GM21528 (cell line): ENCODE measurements around the gene SERHL2.
"Not testable (repeated sequence)": the region's sequence is repeated elsewhere in the genome, so short reads cannot be mapped to it uniquely, and the experiment has no call there.

ENCODE experiments used
- ATAC-seq: cut with Tn5 transposase; IDR thresholded peaks from one replicate; pipeline ENCODE4 v1.9.1; 2021; ENCODE audit warnings: mild to moderate bottlenecking, moderate library complexity; ENCODE audit not compliant: unreplicated experiment, low FRiP score

The SERHL2 gene, protein sequence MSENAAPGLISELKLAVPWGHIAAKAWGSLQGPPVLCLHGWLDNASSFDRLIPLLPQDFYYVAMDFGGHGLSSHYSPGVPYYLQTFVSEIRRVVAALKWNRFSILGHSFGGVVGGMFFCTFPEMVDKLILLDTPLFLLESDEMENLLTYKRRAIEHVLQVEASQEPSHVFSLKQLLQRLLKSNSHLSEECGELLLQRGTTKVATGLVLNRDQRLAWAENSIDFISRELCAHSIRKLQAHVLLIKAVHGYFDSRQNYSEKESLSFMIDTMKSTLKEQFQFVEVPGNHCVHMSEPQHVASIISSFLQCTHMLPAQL

DNA sequence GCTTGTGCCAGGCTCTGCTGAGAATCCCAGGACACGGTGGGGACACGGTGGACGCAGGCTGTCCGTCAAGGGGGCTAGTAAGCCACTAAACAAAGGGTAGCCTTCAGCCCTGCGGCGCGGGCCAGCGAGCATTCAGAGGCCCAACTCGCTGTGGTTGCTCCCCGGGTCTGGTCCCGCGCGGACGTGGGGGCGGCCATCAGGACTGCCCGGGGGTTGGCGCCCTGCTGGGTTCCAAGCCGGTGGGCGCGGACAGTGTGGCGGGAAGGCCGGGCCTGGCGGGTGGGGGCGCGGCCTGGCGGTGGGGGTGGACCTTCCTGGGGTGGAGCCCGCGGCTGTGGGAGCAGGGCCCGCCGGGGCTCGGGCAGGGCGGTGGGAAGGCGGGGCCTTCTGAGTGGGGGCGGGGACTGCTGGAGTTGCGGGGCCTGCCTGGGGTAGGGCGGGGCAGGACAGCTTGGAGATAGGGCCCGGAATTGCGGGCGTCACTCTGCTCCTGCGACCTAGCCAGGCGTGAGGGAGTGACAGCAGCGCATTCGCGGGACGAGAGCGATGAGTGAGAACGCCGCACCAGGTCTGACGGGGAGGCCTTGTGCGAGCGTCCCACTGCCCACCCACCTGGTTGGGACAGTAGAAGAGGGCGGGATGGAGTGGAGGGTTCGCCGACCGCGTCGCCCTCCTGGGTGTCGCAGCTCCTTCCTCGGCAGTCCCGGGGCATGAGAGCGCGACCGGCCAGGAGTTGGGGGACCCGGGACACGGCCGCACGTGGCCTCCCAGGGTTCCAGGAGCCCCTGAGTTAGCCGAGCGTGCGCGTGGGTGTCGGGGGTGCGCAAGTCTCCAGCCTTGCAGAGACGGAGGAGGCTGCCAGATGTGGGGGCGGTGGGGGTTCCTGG, at the start of gene SERHL2:
Gene SERHL2, plus strand, starts transcription at position 482 of the 887 bp plus-strand sequence. Its CDS starts 65 bp downstream, at position 547.
- ATAC-seq: no peak

DNA sequence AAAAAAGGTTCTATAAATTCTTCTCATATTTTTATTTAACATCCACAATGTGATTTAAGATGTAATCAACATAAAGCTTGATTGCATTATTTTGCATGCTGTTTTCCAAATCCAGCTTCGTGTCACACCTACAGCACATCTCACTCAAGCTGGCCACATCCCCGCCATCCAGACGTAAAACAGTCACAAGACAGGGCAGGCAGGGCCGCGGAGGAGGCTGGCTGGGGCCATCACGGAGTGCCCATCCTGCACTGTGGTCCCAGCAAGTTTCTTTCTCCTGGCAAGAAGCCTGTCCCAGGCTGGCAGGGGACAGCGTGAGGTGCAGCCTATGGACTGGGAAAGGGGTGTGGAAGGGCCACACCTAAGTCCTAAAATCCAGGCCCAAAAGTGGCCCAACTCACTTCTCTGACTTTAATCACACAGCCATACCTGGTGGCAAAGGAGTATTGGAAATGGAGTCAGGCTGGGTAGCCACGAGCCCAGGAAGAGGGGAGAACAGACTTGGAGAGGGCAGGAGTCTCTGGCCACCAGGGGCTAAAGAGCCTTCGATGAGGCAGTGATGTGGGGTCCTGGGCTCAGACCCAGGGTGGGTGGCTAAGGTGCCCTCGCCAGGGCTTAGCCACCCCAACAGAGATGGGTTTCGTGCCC, 45.3 kb upstream of the SERHL2 start:
- ATAC-seq: not testable (repeated sequence)

DNA sequence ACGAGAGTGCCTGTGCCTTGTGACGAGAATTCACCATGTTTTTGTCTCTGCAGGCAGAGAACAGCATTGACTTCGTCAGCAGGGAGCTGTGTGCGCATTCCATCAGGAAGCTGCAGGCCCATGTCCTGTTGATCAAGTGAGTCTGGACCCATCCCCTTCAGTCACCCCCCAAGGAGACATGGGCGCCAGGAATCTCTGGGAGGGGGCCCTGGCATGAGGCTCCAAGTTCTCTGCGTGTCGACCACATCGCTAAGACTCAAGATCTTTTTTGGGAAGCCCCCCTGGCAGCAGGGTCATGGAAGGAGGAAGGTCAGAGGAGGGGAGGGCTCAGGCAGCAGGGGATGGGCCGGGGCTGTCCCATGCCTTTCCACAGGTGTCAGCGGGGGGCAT, 44.8 kb upstream of the SERHL2 start:
- not testable (repeated sequence) for ATAC-seq

DNA sequence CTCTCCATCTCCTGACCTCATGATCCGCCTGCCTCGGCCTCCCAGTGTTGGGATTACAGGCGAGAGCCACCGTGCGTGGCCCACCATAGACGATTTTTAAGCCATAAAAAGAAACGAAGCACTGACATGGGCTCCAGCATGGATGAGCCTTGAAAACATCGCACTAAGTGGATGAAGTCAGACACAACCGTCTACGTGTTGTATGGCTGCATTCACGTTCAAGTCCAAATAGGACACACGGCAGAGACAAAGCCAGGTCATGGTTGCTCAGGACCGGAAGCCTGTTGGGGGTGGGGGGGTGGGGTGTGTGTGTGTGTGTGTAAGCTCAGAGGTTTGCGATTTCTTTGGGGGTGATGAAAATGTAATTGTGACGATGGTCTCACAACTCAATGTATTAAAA, 44.2 kb upstream of the SERHL2 start:
- no peak for ATAC-seq

DNA sequence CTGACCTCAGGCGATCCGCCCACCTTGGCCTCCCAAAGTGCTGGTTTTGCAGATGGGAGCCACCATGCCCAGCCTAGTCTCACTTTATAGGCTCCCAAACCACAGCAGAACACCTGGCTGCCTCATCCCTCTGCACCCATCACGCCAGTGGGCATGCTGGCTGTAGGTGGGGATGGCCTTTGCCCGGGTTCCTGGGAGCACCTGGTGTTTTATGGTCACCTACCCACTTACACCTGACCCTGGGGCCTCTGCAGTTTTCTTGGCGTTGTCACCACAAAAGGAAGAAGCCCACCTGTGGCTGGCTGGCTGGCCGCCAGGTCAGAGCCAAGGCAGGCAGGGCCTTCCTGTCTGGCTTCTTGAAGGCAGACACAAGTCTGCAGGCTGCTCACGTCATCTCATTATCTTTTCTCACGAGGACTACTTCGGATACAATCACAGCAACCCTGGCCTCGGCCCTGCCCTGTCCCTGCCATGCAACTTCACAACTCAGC, 42.3 kb upstream of the SERHL2 start:
- no peak for ATAC-seq

DNA sequence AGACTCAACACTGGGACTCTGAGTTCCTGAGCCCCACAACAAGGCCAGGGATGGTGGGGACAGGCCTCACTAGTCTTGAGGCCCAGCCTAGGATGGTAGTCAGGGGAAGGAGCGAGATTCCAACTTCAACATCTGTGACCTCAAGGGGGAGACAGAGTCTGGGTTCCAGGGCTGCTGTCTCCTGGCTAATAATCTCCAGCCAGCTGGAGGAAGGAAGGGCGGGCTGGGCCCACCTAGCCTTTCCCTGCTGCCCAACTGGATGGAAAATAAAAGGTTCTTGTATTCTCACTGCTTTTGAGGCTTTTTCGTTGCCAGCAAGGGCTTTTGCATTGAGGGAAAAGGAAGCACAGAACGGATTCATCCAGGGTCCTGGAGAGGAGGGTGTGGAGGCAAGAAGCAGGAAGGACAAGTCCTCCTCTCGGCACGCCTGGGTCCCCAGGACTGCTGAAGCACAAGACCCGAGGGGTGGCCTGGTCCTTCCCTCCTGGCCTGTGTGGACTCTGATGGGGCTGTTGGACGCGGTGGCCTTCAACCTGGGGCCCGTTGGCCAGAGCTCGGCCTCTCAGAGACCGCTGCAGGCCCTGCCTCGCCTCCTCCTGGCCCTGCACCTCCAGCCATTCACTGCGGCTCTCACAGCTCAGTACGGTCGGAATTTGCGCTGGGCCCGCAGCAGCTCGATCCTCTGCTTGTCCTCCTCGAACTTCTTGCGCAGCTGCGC, 41.3 kb upstream of the SERHL2 start:
- ATAC-seq: not testable (repeated sequence)

DNA sequence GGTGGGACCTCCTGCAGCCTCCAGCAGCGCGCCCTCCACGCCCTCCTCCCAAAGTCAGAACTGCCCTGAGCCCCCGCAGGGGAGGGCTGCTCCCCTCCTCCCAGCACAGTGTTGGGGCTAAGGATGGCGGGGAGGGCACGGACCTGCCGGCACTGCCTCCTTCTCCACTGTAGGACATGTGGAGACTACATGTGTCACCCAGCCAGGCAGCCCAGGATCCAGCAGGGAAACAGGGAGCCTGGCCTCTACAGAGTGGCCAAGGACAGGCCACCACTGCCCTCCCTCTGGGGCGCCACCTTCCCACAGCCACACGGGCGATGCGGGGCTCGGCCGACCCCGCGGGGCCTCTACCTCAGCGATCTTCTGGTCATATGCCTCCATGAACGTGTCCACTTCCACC, 39.4 kb upstream of the SERHL2 start:
- not testable (repeated sequence) for ATAC-seq

DNA sequence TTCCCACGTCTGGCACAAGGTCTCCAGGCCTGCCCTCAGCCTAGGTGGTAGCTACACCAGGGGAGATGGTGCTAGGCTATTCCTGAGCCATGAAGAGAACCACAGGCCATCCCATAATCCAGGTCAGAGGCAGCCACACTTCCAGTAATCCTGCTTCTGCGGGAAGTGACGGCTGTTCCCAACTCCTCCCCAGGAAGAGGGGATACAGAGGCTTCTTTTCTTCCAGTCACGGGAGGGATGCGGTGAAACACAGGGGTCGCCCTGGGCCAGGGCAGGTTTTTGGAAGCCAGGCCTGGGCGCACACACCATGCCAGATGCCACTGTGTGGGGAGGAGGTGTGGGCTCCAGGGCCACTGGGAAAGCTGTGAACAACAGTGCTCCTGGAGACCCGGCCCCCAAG, 38.5 kb upstream of the SERHL2 start:
- ATAC-seq: not testable (repeated sequence)

DNA sequence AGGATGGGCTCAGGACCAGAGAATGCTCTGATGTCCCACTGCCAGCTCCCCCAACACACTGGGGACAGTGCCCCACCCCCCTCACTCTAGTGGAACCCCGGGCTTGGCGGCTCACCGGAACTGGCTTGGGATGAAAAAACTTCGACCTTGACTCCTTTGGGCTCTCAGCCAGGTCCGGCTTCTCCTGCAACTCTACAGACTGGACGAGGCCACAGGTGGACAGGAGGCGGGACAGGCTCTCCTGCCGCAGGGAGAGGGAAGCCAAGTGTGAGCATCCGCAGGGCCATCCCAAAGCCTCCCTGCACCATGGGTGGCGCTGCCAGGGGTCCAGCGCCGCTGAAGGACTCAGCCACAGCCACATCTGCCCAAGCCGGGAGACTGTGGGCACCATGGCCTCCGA, 37.9 kb upstream of the SERHL2 start:
- no peak for ATAC-seq

DNA sequence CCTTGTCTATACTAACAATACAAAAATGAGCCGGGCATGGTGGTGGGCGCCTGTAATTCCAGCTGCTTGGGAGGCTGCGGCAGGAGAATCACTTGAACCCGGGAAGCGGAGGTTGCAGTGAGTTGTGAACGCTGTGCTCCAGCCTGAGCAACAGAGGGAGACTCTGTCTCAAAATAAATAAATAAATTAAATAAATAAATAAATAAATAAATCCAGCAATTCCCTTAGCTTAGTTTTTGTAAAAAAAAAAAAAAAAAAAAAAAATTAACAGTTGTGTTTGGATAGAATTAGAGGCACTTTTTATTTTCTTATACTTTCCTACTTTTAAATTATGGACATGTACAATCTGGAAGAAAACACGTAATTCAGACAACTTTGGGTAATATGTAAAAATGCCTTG, 36.7 kb upstream of the SERHL2 start:
- ATAC-seq: not testable (repeated sequence)

DNA sequence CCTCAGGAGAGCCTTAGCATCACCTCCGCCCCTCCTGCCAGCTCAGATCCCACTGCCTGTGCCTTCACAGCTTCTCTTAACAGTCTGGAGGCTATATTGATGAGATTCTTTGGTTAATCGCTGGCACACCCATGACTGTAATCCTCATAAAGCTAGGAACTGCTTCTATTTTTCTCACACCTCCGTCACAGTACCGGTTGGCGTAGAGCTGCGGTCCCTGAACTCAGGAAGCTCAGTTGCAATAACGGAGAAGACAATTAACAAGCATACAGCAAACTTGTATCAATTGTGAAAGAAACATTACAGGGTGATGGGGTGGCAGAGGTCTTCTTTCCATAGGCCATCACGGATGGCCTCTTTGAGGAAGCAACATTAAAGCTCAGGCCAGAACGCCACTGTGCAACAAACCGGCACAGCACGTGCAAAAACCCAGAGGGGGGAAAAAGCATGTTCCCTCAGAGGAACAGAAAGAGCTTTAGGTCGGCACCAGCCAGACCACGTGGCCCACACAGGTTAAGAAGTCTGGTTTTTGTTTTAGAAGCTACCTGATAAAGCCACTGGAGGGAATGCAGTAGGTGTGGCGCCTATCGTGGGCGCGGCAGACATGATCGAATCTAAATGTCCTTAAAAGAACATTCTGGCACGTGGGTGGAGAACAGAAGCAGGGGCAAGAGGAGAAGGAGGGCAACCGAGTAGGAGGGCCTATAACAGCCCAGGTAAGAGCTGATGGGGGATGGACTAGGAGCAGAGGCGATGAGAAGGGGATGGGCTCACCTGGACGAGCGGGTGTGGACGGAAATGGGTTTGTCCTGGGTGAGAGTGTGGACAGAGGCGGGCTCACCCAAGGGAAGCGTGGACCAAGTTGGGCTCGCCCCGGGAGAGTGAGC, 34.9 kb upstream of the SERHL2 start:
- ATAC-seq: peak; percentile 15

DNA sequence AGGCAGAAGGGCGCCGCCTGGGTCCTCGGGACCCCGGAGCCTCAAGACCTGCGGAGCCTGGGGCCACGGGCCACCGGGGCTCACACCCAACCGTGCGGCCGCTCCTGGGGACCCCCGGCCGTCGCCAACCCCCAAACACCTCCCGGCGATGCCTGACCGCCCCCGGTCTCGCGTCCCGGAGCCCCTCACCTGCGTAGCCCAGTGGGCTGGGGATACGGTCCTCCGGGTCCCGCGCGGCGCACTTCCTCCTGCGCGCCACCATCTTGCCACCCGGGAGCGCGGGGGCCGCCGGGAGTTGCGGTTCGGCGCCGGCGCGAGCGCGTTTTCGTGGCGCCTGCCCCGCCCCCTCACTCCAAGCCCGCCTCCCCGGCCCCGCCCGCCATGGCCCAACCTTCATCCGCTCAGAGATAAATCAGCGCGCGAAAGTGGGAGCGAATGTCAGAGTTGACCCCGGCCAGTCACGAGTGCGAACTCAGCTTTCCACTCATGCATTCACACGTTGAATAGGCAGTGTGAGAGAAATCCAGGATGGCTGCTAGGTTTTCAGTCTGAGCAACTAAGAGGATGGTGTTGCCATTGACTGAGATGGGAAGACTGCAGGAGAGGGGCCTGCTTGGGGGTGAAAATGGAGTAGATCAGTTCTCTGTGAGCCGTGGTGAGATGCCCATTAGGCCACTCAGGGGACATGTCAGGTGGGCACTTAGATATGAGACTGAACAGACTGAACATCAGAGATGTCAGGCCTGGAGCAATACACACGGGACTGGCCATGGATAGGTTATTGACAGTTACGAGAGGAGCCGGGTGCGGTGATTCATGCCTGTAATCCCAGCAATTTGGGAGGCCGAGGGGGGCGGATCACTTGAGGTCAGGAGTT, 34.0 kb upstream of the SERHL2 start, which contains the start of gene RRP7A:
Gene RRP7A, minus strand, starts transcription at position 272 of the 877 bp plus-strand sequence. Its CDS starts 10 bp downstream, at position 262.
- ATAC-seq: peak; percentile 57

DNA sequence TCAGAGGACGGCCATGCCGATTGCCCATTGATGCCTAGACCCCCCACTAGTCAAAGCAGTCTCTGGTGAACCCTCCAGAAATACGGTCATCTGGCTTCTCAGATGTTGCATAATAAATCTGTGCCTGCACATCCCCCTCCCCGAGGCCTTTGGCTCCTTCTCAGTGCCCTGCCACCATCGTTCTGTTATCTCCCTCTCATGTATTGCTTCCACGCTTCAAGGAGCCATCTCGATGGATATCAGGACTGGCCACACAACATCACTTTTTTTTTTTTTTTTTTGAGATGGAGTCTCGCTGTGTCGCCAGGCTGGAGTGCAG, 32.6 kb upstream of the SERHL2 start:
- ATAC-seq: no peak

DNA sequence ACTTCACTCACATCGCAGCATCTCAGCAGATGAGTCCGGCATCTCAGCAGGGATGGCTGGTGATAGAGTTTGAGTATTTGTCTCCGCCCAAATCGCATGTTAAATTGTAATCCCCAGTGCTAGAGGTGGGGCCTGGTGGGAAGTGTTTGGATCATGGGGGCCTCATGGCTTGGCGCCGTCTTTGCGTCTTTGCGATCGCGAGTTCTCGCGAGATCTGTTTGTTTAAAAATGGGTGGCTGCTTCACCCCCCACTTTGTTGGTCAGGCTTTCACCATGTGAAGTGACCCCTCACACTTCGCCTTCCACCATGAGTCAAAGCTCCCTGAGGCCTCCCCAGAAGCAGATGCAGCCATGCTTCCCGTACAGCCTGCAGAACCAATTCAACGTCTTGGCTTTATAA, 31.2 kb upstream of the SERHL2 start:
- no peak for ATAC-seq

DNA sequence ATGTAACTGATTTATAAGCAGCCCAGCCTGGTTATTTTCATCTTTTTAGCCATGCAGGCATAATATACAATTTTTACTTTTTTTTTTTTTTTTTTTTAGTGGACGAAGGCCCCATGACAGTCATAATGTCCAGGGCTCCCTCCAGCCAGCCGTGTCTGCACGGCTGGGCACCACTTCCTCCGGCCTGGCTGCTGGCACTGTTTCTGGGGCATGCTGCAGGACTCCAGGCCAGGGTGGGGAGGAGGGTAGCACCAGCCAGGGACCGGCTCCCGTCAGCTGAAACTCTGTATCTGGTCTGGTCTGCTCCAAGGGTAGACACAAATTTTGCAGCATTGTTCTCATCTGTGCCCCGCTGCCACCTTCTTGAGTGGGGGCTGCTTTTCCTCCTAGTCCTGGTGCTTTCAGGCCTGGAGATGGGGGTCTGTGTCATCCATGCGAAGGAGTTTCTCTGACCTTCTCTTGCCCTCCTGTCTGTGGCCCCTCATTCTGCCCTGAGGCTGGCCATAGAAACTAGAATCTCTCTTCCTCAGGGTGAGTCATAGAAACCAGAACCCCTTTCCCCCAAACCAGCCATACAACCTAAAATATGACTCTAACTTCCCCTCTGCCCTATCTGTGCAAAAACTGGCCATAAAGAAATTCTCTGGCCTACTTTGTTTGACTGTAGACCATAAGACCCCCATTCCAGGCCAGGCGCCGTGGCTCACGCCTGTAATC, 25.0 kb upstream of the SERHL2 start:
- no peak for ATAC-seq

DNA sequence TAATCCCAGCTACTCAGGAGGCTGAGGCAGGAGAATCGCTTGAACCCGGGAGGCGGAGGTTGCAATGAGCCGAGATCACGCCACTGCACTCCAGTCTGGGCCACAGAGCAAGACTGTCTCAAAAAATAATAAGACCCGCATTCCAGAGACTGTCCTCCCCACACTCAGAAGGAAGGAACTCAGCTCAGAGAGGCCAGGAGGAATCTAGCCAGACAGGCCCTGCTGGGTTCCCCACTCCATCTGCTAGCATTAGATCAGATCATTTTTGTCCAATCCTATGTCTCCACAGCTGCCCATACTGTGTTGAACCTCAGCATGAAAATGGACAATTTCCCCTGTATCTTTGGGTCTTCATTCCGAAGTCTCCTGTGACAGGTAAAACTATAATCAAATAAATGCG, 24.3 kb upstream of the SERHL2 start:
- not testable (repeated sequence) for ATAC-seq

DNA sequence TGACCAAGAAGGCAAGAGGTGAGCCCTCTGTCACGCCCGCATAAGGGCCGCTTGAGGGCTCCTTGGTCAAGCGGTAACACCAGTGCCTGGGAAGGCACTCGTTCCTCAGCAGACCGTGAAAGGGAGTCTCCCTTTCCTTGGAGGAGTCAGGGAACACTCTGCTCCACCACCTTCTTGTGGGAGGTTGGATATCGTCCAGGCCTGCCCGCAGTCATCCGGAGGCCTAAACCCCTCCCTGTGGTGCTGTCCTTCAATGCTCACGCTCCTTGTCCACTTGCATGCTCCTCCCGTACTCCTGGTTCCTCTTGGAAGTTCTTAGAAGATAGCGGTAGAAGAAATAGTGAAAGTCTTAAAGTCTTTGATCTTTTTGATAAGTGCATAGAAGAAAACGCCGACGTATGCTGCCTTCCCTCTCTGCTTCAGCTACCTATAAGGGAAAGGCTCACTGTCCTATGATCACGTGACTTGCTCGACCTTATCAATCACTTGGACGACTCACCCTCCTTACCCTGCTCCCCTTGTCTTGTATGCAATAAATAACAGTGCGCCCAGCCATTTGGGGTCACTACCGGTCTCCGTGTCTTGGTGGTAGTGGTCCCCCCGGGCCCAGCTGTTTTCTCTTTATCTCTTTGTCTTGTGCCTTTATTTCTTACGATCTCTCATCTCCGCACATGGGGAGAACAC, 22.2 kb upstream of the SERHL2 start:
- ATAC-seq: not testable (repeated sequence)
